ENCODE results near the gene BABAM2.

BABAM2 gene

GRCh38 chr2:27914041-27914804 lies 23.7 kb downstream of the BABAM2 start:
- DNase-seq: peak; percentile 59

GRCh38 chr2:27914805-27915175 lies 24.3 kb downstream of the BABAM2 start:
- DNase-seq: no peak

GRCh38 chr2:27915191-27915590 lies 24.7 kb downstream of the BABAM2 start:
- no peak for DNase-seq

- no peak for DNase-seq
These were observed 25.3 kb downstream of the BABAM2 start for GRCh38 chr2:27915874-27916273.

GRCh38 chr2:27916293-27916995 lies 25.9 kb downstream of the BABAM2 start:
- DNase-seq: no peak

GRCh38 chr2:27920148-27920885 lies 29.8 kb downstream of the BABAM2 start:
- peak; percentile 81 for DNase-seq

- no peak for DNase-seq
These were observed 30.9 kb downstream of the BABAM2 start for GRCh38 chr2:27921424-27921823.

GRCh38 chr2:27921880-27922547 lies 31.5 kb downstream of the BABAM2 start:
- no peak for DNase-seq

GRCh38 chr2:27922842-27923241 lies 32.3 kb downstream of the BABAM2 start:
- no peak for DNase-seq

GRCh38 chr2:27925766-27926472 lies 35.4 kb downstream of the BABAM2 start:
- DNase-seq: no peak

GRCh38 chr2:27929916-27930486 lies 39.5 kb downstream of the BABAM2 start:
- no peak for DNase-seq

- DNase-seq: no peak
These were observed 40.9 kb downstream of the BABAM2 start for GRCh38 chr2:27931361-27931950.

- no peak for DNase-seq
These were observed 41.9 kb downstream of the BABAM2 start for GRCh38 chr2:27932396-27932795.

GRCh38 chr2:27935026-27935425 lies 44.5 kb downstream of the BABAM2 start:
- no peak for DNase-seq

- no peak for DNase-seq
These were observed 49.7 kb downstream of the BABAM2 start for GRCh38 chr2:27940090-27940671.

GRCh38 chr2:27940982-27941381 lies 50.5 kb downstream of the BABAM2 start:
- no peak for DNase-seq

- no peak for DNase-seq
These were observed 52.4 kb downstream of the BABAM2 start for GRCh38 chr2:27942612-27943547.

GRCh38 chr2:27946530-27947060 lies 56.1 kb downstream of the BABAM2 start:
- peak; percentile 35 for DNase-seq

- DNase-seq: no peak
These were observed 61.5 kb downstream of the BABAM2 start for GRCh38 chr2:27952070-27952469.

GRCh38 chr2:27953077-27953476 lies 62.5 kb downstream of the BABAM2 start:
- no peak for DNase-seq
